ENCODE measurements around the gene GALNTL6. TPM values are rescaled to one million over a fixed set of nuclear protein-coding genes. Genes with fewer than 3 reads are reported as not detected.

Gene GALNTL6
- total and polyA plus RNA-seq, 2 of the 4 experiments (the other 2 are of a cell fraction), result under 0.01 TPM; not detected in 1

DNA sequence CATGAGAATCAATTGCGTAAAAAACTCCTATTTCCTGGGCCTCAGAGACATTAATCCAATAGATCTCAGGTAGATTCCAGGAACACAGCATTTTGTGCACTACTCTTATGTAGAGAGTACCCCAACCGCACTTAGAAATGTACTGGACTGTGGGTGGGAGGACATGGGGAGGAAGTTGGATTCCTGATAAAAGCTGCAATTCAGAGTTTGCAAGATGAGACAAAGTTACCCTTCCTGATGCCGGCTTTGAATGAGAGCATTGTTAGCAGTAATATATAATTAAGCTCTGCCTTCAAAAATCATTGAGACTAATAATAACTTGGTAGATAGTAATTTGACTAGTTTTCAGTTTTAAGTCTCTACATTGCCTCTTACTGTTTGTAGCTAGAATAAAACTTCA, 1032.1 kb downstream of the GALNTL6 start:
- POLR2A ChIA-PET (ENCODE audit: unreplicated experiment), result no interaction called here
- H3K4me1 ChIP-seq (ENCODE audit: control insufficient read depth, insufficient read depth, low read length), result peaks cover 5% of the 10 kb centered on the region; the same call in 1 of the 2 replicates
- no peaks in the 10 kb centered on the region for H3K27me3 ChIP-seq (ENCODE audit: control insufficient read depth, insufficient read depth, low read length)
- DNase-seq, result no peak
- no peak overlapping the region for H2BK5ac ChIP-seq (ENCODE audit: low read depth, low read length, poor library complexity, severe bottlenecking)
- H3K9me3 ChIP-seq (ENCODE audit: control insufficient read depth, insufficient read depth, low read length), result no peaks in the 10 kb centered on the region
- H3K9me1 ChIP-seq (ENCODE audit: insufficient read depth, low read length), result peaks cover 4% of the 10 kb centered on the region; the same call in 1 of the 2 replicates
- no CpG with 5 or more reads among the region's 3 CpGs for WGBS, 2 experiments (ENCODE audit: extremely low coverage in 2 of 2, insufficient read length in 1 of 2)
- H3K4me3 ChIP-seq (ENCODE audit: insufficient read depth, low read depth, low read length), result no peak overlapping the region
- H3K4ac ChIP-seq (ENCODE audit: low read depth, low read length), result 0 out of 2 replicates have a peak overlapping the region, but pooled peaks have one; percentile 36
- TF ChIP-seq MXI1 (IDR thresholded peaks at IDR 0.05; ENCODE audit: borderline replicate concordance, low read depth, low read length), result no peak
- no peak for TF ChIP-seq RCOR1 (IDR thresholded peaks at IDR 0.05; ENCODE audit: insufficient replicate concordance, low read length)
- no peak for TF ChIP-seq SMC3 (IDR thresholded peaks at IDR 0.05; ENCODE audit: low read depth, low read length)
- intact Hi-C loops (cut with micrococcal nuclease) (no loop called here), dilution Hi-C loops (cut with HindIII; ENCODE audit: low sequenced_read_pairs, unreplicated experiment) (no loop called here), in situ Hi-C loops (cut with MboI; ENCODE audit: low sequenced_read_pairs) (no loop called here)
- H3K4me2 ChIP-seq (ENCODE audit: low read depth, low read length), result no peak overlapping the region
- H3K18ac ChIP-seq (ENCODE audit: low read depth, low read length), result no peak overlapping the region
- H2BK20ac ChIP-seq (ENCODE audit: low read depth, low read length), result no peak overlapping the region
- no peak overlapping the region for H2AK9ac ChIP-seq (replicated peaks; ENCODE audit: low read depth, low read length, poor library complexity)
- H3K27ac ChIP-seq (ENCODE audit: insufficient read depth, low read length), result no peak overlapping the region
- no peak overlapping the region for H3K23ac ChIP-seq (ENCODE audit: low read depth, low read length)
- ATAC-seq (ENCODE audit: low read depth), result no peak
- BruUV-seq (replicated peaks), result no TSS peak
- no peaks in the 10 kb centered on the region for H3K79me1 ChIP-seq (ENCODE audit: low read depth in 1 of 2, low read length in 2 of 2)
- H4K8ac ChIP-seq (ENCODE audit: low read depth in 2 of 2, low read length in 2 of 2), result no peak overlapping the region
- H4K20me1 ChIP-seq (ENCODE audit: insufficient read depth, low read length), result no peaks in the 10 kb centered on the region
- H4K91ac ChIP-seq (ENCODE audit: insufficient read depth, low read depth, low read length), result no peak overlapping the region
- no peak overlapping the region for H3K14ac ChIP-seq (replicated peaks; ENCODE audit: low read depth, low read length)
- no peak overlapping the region for H2AFZ ChIP-seq (replicated peaks; ENCODE audit: low read length, poor library complexity)
- no peak overlapping the region for H2AK5ac ChIP-seq (ENCODE audit: low read depth, low read length)
- no peak overlapping the region for H3K56ac ChIP-seq (ENCODE audit: extremely low read depth, insufficient read depth, low read length)
- H3K9ac ChIP-seq (ENCODE audit: low read depth, low read length), result no peak overlapping the region
- no peak overlapping the region for H2BK15ac ChIP-seq (ENCODE audit: low read depth, low read length)
- no peak overlapping the region for H2BK120ac ChIP-seq (ENCODE audit: low read depth, low read length)
- CTCF ChIA-PET, result no interaction called here
- no peak overlapping the region for H4K5ac ChIP-seq (ENCODE audit: low read depth, low read length)
- H3K36me3 ChIP-seq (ENCODE audit: control insufficient read depth, insufficient read depth, low read length), result no peaks in the 10 kb centered on the region
